Body of pancreas (tissue), 4 donors: ENCODE results near the gene RECQL5. TPM values are rescaled to one million over a fixed set of nuclear protein-coding genes. Genes with fewer than 3 reads are reported as not detected.

Source experiments
- ATAC-seq: fragments of 150-250 bp; one replicate; pipeline ENCODE4 v1.9.1; 2016
- DNase-seq, 4 donors: peaks; one replicate each; pipeline ENCODE4 v3.0.0-alpha.2; 2019
- H3K27ac ChIP-seq, 4 donors: fragments of 200-600 bp; sonication (generic); 1 replicate in 3 of 4; 2 replicates in 1 of 4; pipeline versions ENCODE4 v1.5.1 to v1.6.1; 2016 to 2019; ENCODE audit warnings: mild to moderate bottlenecking in 1 of 4, mixed read lengths in 1 of 4, moderate library complexity in 1 of 4
- H3K27me3 ChIP-seq, 2 donors: fragments of 200-600 bp; sonication (generic); one replicate each; pipeline ENCODE4 v1.6.0; 2016; ENCODE audit warnings: mild to moderate bottlenecking in 1 of 2
- H3K36me3 ChIP-seq, 2 donors: fragments of 200-600 bp; sonication (generic); replicated peaks in 1 of 2; 2 replicates each; pipeline ENCODE4 v1.5.1; 2016; ENCODE audit warnings: low read depth in 2 of 2; ENCODE audit not compliant: insufficient read depth in 1 of 2
- H3K4me1 ChIP-seq: fragments of 200-600 bp; sonication (generic); one replicate; pipeline ENCODE4 v1.6.0; 2016
- H3K4me3 ChIP-seq, 2 donors: fragments of 200-600 bp; sonication (generic); 1 replicate in 1 of 2; 2 replicates in 1 of 2; pipeline ENCODE4 v1.5.1; 2016 to 2019
- H3K9me3 ChIP-seq, 3 donors: fragments of 200-600 bp; sonication (generic); 1 replicate in 2 of 3; 2 replicates in 1 of 3; pipeline ENCODE4 v1.5.1; 2016
- POLR2A ChIP-seq, 3 donors: fragments of 450-650 bp; IDR thresholded peaks; one replicate each; pipeline ENCODE4 v1.6.1; 2016; ENCODE audit warnings: antibody characterized with exemption in 3 of 3, mild to moderate bottlenecking in 2 of 3
- WGBS, 2 donors: methylation state at CpG; one replicate each; pipeline ENCODE4 v1.1.5; 2017; 5-methylcytosine and 5-hydroxymethylcytosine counted together
- intact Hi-C: fragments of 100-400 bp; cut with DNase I; formaldehyde crosslinking; loops from one replicate; pipeline ENCODE4 v1.15.1; 2023
- total RNA-seq, 2 donors: library from RNA; depleted of rRNA; stranded (reverse); fragments of >200 nt; gene quantifications; one replicate each; pipeline ENCODE4 v1.1.0, GENCODE V29; 2016
- TF ChIP-seq, protein P1 (sequence below), 7 experiments: fragments of 450-650 bp in 4 of 7; fragments of 200-600 bp in 3 of 7; sonication (generic) in 3 of 7; IDR thresholded peaks; one replicate each; pipeline ENCODE4 v1.5.1; 2016 to 2019; ENCODE audit warnings: antibody characterized with exemption in 7 of 7

Gene RECQL5
- total RNA-seq, 2 donors from 2014 or later = 8.6 to 38.6 TPM

DNA sequence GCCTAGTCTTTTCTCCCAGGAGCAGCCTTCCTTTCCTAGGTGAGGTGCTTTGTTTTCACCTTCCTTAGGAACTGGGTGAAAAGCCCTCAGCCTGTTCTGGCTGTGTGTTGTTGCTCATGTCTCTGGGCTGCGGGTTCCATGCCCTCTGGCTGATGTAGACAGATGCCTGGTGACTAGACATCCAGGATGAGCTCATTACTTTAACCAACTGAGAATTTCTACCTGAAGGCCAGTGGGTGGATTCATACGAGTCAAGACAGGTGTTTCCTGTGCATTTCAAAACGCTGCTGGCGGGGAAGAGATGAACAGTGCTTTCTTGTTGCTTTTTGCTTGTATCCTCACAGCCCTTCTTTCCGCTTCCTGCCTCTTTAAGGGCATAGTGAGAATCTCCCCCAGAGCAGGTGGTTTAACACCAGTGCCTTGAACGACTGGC is 22.5 kb upstream of the RECQL5 start:
- no peak overlapping the region for H3K4me3 ChIP-seq
- H3K9me3 ChIP-seq = no peaks in the 10 kb centered on the region
- peak overlapping the region in 2 of 4 donors; percentile 38 to 55 for H3K27ac ChIP-seq
- no peak for DNase-seq
- no peaks in the 10 kb centered on the region for H3K27me3 ChIP-seq
- H3K4me1 ChIP-seq = peaks cover 61% of the 10 kb centered on the region
- 49 to 83% methylated on average over 6 of the region's 6 CpGs for WGBS, 2 donors
- no peak for ATAC-seq
- peaks cover 0 to 2% of the 10 kb centered on the region in 2 donors for H3K36me3 ChIP-seq
- TF ChIP-seq, protein P1, sequence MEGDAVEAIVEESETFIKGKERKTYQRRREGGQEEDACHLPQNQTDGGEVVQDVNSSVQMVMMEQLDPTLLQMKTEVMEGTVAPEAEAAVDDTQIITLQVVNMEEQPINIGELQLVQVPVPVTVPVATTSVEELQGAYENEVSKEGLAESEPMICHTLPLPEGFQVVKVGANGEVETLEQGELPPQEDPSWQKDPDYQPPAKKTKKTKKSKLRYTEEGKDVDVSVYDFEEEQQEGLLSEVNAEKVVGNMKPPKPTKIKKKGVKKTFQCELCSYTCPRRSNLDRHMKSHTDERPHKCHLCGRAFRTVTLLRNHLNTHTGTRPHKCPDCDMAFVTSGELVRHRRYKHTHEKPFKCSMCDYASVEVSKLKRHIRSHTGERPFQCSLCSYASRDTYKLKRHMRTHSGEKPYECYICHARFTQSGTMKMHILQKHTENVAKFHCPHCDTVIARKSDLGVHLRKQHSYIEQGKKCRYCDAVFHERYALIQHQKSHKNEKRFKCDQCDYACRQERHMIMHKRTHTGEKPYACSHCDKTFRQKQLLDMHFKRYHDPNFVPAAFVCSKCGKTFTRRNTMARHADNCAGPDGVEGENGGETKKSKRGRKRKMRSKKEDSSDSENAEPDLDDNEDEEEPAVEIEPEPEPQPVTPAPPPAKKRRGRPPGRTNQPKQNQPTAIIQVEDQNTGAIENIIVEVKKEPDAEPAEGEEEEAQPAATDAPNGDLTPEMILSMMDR (IDR thresholded peaks at IDR 0.05) = no peak
- no peak for TF ChIP-seq POLR2A (IDR thresholded peaks at IDR 0.05)
- intact Hi-C loops = no loop called here

DNA sequence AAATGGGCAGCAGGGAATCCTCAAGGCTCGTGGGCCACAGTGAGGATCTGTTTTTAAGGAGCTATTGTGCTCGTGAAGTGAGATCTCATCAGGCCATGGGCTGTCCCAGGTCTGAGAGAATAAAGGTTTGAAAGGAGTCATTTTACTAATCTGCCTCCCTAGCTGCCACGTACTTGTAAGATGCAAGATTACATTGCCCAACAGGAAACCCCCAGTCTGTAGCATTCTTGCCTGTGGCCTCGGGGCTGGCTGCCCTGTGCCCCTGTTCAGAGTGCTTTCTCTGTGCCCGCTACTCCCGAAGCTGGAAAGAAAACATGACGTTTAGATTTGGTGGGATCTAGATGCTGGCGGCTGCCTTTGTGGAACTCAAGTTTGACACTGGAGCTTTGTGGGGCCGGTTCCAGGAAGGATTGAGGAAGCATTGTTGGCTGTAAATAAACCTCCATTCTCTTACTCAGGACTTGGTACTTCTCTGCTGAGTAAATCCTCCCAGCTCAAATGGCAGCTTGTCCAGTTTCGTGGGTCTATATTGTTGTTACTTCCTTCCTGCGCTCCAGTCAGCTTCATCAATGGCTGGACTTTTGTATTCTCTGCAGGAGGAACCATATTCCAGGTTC is 21.4 kb upstream of the RECQL5 start:
- ATAC-seq = no peak
- WGBS, 2 donors = 72 to 80% methylated on average over 11 of the region's 11 CpGs
- H3K4me3 ChIP-seq = no peak overlapping the region
- DNase-seq = peak in 1 of 4 donors; percentile 23
- H3K9me3 ChIP-seq = no peaks in the 10 kb centered on the region
- H3K27ac ChIP-seq = peak overlapping the region in 2 of 4 donors; percentile 8 to 55
- peaks cover 61% of the 10 kb centered on the region for H3K4me1 ChIP-seq
- intact Hi-C loops = no loop called here
- no peak for TF ChIP-seq POLR2A (IDR thresholded peaks at IDR 0.05)
- TF ChIP-seq, protein P1 (IDR thresholded peaks at IDR 0.05) = no peak
- H3K36me3 ChIP-seq = peaks cover 0 to 2% of the 10 kb centered on the region in 2 donors
- H3K27me3 ChIP-seq = no peaks in the 10 kb centered on the region

DNA sequence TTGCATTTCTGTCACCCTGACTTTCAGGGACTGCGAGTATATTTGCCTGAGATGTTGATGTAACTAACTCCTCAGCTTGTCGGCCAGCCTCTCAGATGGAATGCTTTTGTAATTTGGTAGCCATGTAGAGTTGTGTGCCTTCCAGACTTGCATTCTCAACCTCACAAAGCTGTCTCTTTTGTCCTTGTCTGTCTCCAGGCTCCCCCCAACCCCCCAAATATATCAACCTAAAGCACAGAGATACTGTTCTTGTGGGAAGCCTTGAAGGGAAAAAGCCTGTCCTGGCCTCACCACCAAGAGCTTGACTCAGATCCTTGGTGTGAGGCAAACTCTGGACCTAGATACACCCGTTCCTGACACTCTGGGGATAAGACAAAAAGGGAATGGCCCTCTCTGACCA is 18.5 kb upstream of the RECQL5 start:
- Histone ChIP-seq H3K27me3 (no peaks in the 10 kb centered on the region), H3K9me3 (no peaks in the 10 kb centered on the region), H3K4me1 (peaks cover 38% of the 10 kb centered on the region), H3K27ac (peak overlapping the region in 1 of 4 donors; percentile 10), H3K36me3 (no peaks in the 10 kb centered on the region), H3K4me3 (no peak overlapping the region)
- 69 to 75% methylated on average over 3 of the region's 3 CpGs for WGBS, 2 donors
- no peak for ATAC-seq
- intact Hi-C loops = no loop called here
- TF ChIP-seq, protein P1 (IDR thresholded peaks at IDR 0.05) = no peak
- no peak for TF ChIP-seq POLR2A (IDR thresholded peaks at IDR 0.05)
- DNase-seq = no peak

DNA sequence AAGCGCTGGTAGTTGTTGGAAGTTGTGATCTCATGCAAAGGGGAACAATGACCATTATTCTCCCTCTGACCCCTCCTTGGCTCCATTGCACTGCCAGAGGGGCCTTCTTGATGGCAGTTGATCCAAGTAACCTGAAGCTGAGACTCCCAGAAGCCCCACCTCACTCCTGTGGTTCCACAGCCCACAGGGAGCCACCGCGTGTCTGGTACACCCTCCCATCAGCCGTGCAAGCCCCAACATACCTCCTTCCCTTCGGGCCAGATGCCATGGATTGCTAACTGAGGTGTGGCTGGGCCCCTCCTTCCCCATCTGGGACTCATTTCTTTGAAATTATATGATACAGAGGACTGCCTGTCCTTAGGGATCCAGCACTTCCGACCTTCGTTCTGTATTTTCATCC is 18.0 kb upstream of the RECQL5 start:
- WGBS, 2 donors = 67 to 71% methylated on average over 7 of the region's 7 CpGs
- H3K27ac ChIP-seq = peak overlapping the region in 2 of 4 donors; percentile 10 to 15
- H3K27me3 ChIP-seq = no peaks in the 10 kb centered on the region
- intact Hi-C loops = no loop called here
- no peaks in the 10 kb centered on the region for H3K36me3 ChIP-seq
- ATAC-seq = peak; percentile 23
- no peak for TF ChIP-seq POLR2A (IDR thresholded peaks at IDR 0.05)
- TF ChIP-seq, protein P1 (IDR thresholded peaks at IDR 0.05) = no peak
- peaks cover 33% of the 10 kb centered on the region for H3K4me1 ChIP-seq
- no peak overlapping the region for H3K4me3 ChIP-seq
- H3K9me3 ChIP-seq = no peaks in the 10 kb centered on the region
- peak in 1 of 4 donors; percentile 20 for DNase-seq

DNA sequence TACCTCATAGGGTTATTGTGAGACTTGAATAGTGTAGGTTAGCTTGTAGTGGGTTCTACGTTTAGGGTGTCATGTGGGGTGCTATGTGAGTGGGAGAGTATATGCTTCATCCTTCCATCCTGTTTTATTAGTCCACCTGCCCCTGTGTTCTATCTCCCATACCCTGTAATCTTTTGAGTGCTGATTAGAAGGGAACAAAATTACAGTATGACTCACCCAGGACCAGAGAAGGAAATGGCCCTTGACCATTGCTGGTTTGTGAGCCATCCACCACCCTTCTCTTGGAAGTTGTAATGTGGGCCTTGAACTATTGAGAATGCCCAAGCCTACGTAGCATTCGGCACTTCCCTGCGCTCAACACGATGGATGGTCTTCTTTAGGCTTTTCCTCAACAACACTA is 17.3 kb upstream of the RECQL5 start:
- TF ChIP-seq POLR2A (IDR thresholded peaks at IDR 0.05) = no peak
- TF ChIP-seq, protein P1 (IDR thresholded peaks at IDR 0.05) = no peak
- Histone ChIP-seq H3K9me3 (no peaks in the 10 kb centered on the region), H3K4me1 (peaks cover 33% of the 10 kb centered on the region), H3K27ac (peak overlapping the region in 2 of 4 donors; percentile 15 to 40), H3K4me3 (no peak overlapping the region), H3K36me3 (no peaks in the 10 kb centered on the region), H3K27me3 (no peaks in the 10 kb centered on the region)
- intact Hi-C loops = no loop called here
- DNase-seq (no peak), ATAC-seq (no peak)
- WGBS, 2 donors = 86 to 88% methylated on average over 5 of the region's 5 CpGs
